WI38 (cell line): ENCODE data around the gene MIPOL1.

Experiments used
- H3K4me3 ChIP-seq: 2 replicates; pipeline ENCODE4 v1.5.1; 2011; ENCODE audit warnings: low read depth, mild to moderate bottlenecking, control low read depth, low read length
- CTCF ChIP-seq: IDR thresholded peaks from 2 replicates; pipeline ENCODE4 v1.5.1; 2012; ENCODE audit warnings: low read depth, mild to moderate bottlenecking, control low read depth, low read length

The MIPOL1 gene

GRCh38 chr14:37241198-37241597, 43.5 kb downstream of the MIPOL1 start:
- H3K4me3 ChIP-seq, result no peak overlapping the region
- TF ChIP-seq CTCF, result no peak

- no peak overlapping the region for H3K4me3 ChIP-seq
- TF ChIP-seq CTCF, result peak; percentile 43; the same call in 1 of the 2 replicates
Measured at GRCh38 chr14:37246427-37246829, 48.7 kb downstream of the MIPOL1 start.

GRCh38 chr14:37247791-37248461, 50.2 kb downstream of the MIPOL1 start:
- no peak for TF ChIP-seq CTCF
- H3K4me3 ChIP-seq, result no peak overlapping the region

- H3K4me3 ChIP-seq, result no peak overlapping the region
- no peak for TF ChIP-seq CTCF
Measured at GRCh38 chr14:37251775-37252174, 54.0 kb downstream of the MIPOL1 start.

GRCh38 chr14:37252434-37252833, 54.7 kb downstream of the MIPOL1 start:
- TF ChIP-seq CTCF, result no peak
- H3K4me3 ChIP-seq, result no peak overlapping the region

- no peak overlapping the region for H3K4me3 ChIP-seq
- no peak for TF ChIP-seq CTCF
Measured at GRCh38 chr14:37253905-37254304, 56.2 kb downstream of the MIPOL1 start.

GRCh38 chr14:37254411-37254947, 56.7 kb downstream of the MIPOL1 start:
- TF ChIP-seq CTCF, result no peak
- no peak overlapping the region for H3K4me3 ChIP-seq
